K562 (cell line): Measurements from ENCODE around the gene KLRC4. TPM values are rescaled to one million over a fixed set of nuclear protein-coding genes. Genes with fewer than 3 reads are reported as not detected.

ENCODE experiments used
- ATAC-seq: fragments of 200-7000 bp; cut with Tn5 transposase; 3 replicates; pipeline ENCODE4 v1.9.1; 2020; ENCODE audit warnings: moderate library complexity
- BruUV-seq: library from RNA; stranded (reverse); fragments of 400-500 nt; replicated peaks from 2 replicates; lab custom pipeline; 2021; lab: Mats Ljungman, UMichigan
- CTCF ChIA-PET: fragments of 300-600 bp; formaldehyde crosslinking; extraction: SDS; loops from one replicate; lab custom pipeline; 2021; ENCODE audit warnings: low intra/inter-chr PET ratio; lab: Yijun Ruan, JAX
- POLR2A ChIA-PET: fragments of 300-600, 350-650 bp; sonication (Branson Sonifier 250); formaldehyde crosslinking; extraction: SDS; loops from one replicate; lab custom pipeline; 2021; ENCODE audit warnings: antibody characterized with exemption, inconsistent platforms; lab: Yijun Ruan, JAX
- DNase-seq, 4 experiments: peaks; one replicate each; pipeline versions ENCODE4 v3.0.0 to v3.0.0-alpha.2; 2011 to 2018; ENCODE audit warnings: low spot score in 3 of 4, mixed read lengths in 3 of 4; ENCODE audit errors: extremely low read depth in 1 of 4
- FAIRE-seq: peaks from 2 replicates; lab custom pipeline; 2011; peaks lifted over from hg19 to GRCh38; lab: Jason Lieb, UNC
- H2AFZ ChIP-seq: 2 replicates; pipeline ENCODE4 v1.6.0; 2011; ENCODE audit warnings: low read depth, low read length, control low read depth, inconsistent platforms
- H3K27ac ChIP-seq: fragments of 200-600 bp; 3 replicates; pipeline ENCODE4 v1.8.0; 2011; ENCODE audit warnings: low read depth, mild to moderate bottlenecking, control low read depth, inconsistent platforms, low read length, moderate library complexity, mixed read lengths; ENCODE audit errors: extremely low read depth
- H3K27me3 ChIP-seq, 2 experiments: fragments of 300-600 bp in 1 of 2; 2 replicates in 1 of 2; 3 replicates in 1 of 2; pipeline versions ENCODE4 v1.6.0 to v1.8.0; 2011; ENCODE audit warnings: inconsistent platforms in 2 of 2, low read length in 2 of 2, mild to moderate bottlenecking in 1 of 2, mixed read lengths in 1 of 2, moderate library complexity in 1 of 2; ENCODE audit not compliant: control insufficient read depth in 2 of 2, insufficient read depth in 2 of 2
- H3K36me3 ChIP-seq: fragments of 300-600 bp; 3 replicates; pipeline ENCODE4 v1.8.0; 2011; ENCODE audit warnings: mild to moderate bottlenecking, low read length, inconsistent platforms; ENCODE audit not compliant: control insufficient read depth, insufficient read depth
- H3K4me1 ChIP-seq, 2 experiments: fragments of 200-600 bp in 1 of 2; replicated peaks in 1 of 2; 2 replicates in 1 of 2; 3 replicates in 1 of 2; pipeline versions ENCODE4 v1.5.1 to v1.8.0; 2011; ENCODE audit warnings: inconsistent platforms in 2 of 2, low read length in 2 of 2, mild to moderate bottlenecking in 1 of 2, mixed read lengths in 1 of 2, moderate library complexity in 1 of 2; ENCODE audit not compliant: control insufficient read depth in 2 of 2, insufficient read depth in 2 of 2
- H3K4me2 ChIP-seq: 2 replicates; pipeline ENCODE4 v1.6.1; 2011; ENCODE audit warnings: low read length, control low read depth, inconsistent platforms, mixed read lengths; ENCODE audit not compliant: insufficient read depth
- H3K4me3 ChIP-seq: fragments of 200-600 bp; sonication (generic), shearing (Covaris generic); 2 replicates; pipeline ENCODE4 v1.5.1; 2016; ENCODE audit warnings: control low read depth, inconsistent platforms
- H3K79me2 ChIP-seq: fragments of 200-600 bp; 3 replicates; pipeline ENCODE4 v1.8.0; 2011; ENCODE audit warnings: low read length, inconsistent platforms; ENCODE audit not compliant: control insufficient read depth, insufficient read depth
- H3K9ac ChIP-seq, 2 experiments: 2 replicates each; pipeline versions ENCODE4 v1.6.0 to v1.6.1; 2011; ENCODE audit warnings: low read depth in 2 of 2, low read length in 2 of 2, control low read depth in 1 of 2, inconsistent platforms in 1 of 2, mild to moderate bottlenecking in 1 of 2, mixed read lengths in 1 of 2; ENCODE audit not compliant: insufficient read depth in 1 of 2
- H3K9me1 ChIP-seq: one replicate; pipeline ENCODE4 v1.6.0; 2011; ENCODE audit warnings: inconsistent platforms, mild to moderate bottlenecking, low read length, moderate library complexity; ENCODE audit not compliant: control insufficient read depth, insufficient read depth
- H3K9me3 ChIP-seq: replicated peaks from 2 replicates; pipeline ENCODE4 v1.5.1; 2011; ENCODE audit warnings: low read depth, low read length, inconsistent platforms; ENCODE audit not compliant: control insufficient read depth, insufficient read depth
- H4K20me1 ChIP-seq: replicated peaks from 2 replicates; pipeline ENCODE4 v1.6.1; 2011; ENCODE audit warnings: low read length, inconsistent platforms, mixed read lengths; ENCODE audit not compliant: control insufficient read depth, insufficient read depth
- ADNP ChIP-seq: fragments of 200-800 bp; sonication (Bioruptor generic); IDR thresholded peaks from 2 replicates; pipeline ENCODE4 v1.6.1; 2016; ENCODE audit warnings: missing genetic modification characterization, missing compliant biosample characterization
- FOXK2 ChIP-seq, 2 experiments: fragments of 450-650 bp; IDR thresholded peaks in 1 of 2; conservative IDR thresholded peaks in 1 of 2; 2 replicates each; pipeline ENCODE4 v1.6.1; 2016; ENCODE audit warnings: low read depth in 2 of 2, mild to moderate bottlenecking in 1 of 2
- GATAD2B ChIP-seq: fragments of 450-650 bp; IDR thresholded peaks from 2 replicates; pipeline ENCODE4 v1.6.1; 2017; ENCODE audit warnings: mild to moderate bottlenecking, borderline replicate concordance
- GTF2E2 ChIP-seq: fragments of 200-800 bp; sonication (Bioruptor generic); IDR thresholded peaks from 2 replicates; pipeline ENCODE4 v1.6.1; 2016; ENCODE audit warnings: missing genetic modification characterization, missing compliant biosample characterization
- HDAC2 ChIP-seq: fragments of 450-650 bp; IDR thresholded peaks from 2 replicates; pipeline ENCODE4 v1.6.1; 2016; ENCODE audit warnings: mild to moderate bottlenecking
- KAT8 ChIP-seq: fragments of 450-650 bp; IDR thresholded peaks from 2 replicates; pipeline ENCODE4 v1.6.1; 2016; ENCODE audit warnings: low read depth, mild to moderate bottlenecking
- RBM25 ChIP-seq: fragments of 200-400 bp; formaldehyde crosslinking; IDR thresholded peaks from 2 replicates; pipeline ENCODE4 v1.6.1; 2018; ENCODE audit warnings: low read length, low read depth, moderate library complexity; ENCODE audit not compliant: severe bottlenecking
- RHOXF2B ChIP-seq: fragments of 250-450 bp; sonication (Bioruptor Pico); conservative IDR thresholded peaks from 2 replicates; pipeline ENCODE4 v1.5.1; 2021
- YY1 ChIP-seq, 3 experiments: IDR thresholded peaks; 2 replicates each; pipeline ENCODE4 v1.6.1; 2011; ENCODE audit warnings: low read length in 2 of 3, mild to moderate bottlenecking in 2 of 3, moderate library complexity in 2 of 3, borderline replicate concordance in 1 of 3, control low read depth in 1 of 3, low read depth in 1 of 3; ENCODE audit not compliant: insufficient read depth in 3 of 3, insufficient replicate concordance in 2 of 3, control insufficient read depth in 1 of 3, insufficient read length in 1 of 3; ENCODE audit errors: extremely low read depth in 1 of 3
- in situ Hi-C: fragments of 300-500 bp; cut with MboI; formaldehyde crosslinking; loops from 4 replicates; pipeline ENCODE4 v1.15.0; 2018; ENCODE audit warnings: inconsistent platforms, mixed read lengths
- intact Hi-C: fragments of 100-400 bp; cut with micrococcal nuclease; formaldehyde crosslinking; loops from 2 replicates; pipeline ENCODE4 v1.14.2; 2022
- polyA plus RNA-seq, 8 experiments: library from polyadenylated mRNA; depleted of rRNA in 4 of 8; stranded (reverse) in 5 of 8; unstranded in 3 of 8; fragments of >200 nt; fragmentation: Nextera tagmentation in 2 of 8; fragmentation: Illumina TruSeq in 1 of 8; extraction: Ambion mirVana in 2 of 8; extraction: Trizol in 1 of 8; gene quantifications; 2 replicates each; pipeline versions ENCODE4 v1.2.1 to v1.2.3, GENCODE V29; 2011 to 2014; ENCODE audit warnings: inconsistent platforms in 1 of 8, missing spikeins in 1 of 8
- total RNA-seq, 7 experiments: library from RNA; depleted of rRNA in 6 of 7; stranded (reverse); fragments of >200 nt in 6 of 7; fragmentation: Illumina TruSeq in 2 of 7; extraction: Trizol in 2 of 7; gene quantifications; 2 replicates each; pipeline versions ENCODE4 v1.2.1 to v1.2.3, GENCODE V29; 2011 to 2021; ENCODE audit warnings: low replicate concordance in 1 of 7

The KLRC4 gene
- total and polyA plus RNA-seq, 9 of the 15 experiments (the other 6 are each of a cell fraction or from before 2014, with no cell fraction given) = 0.17 TPM; not detected in 8

DNA sequence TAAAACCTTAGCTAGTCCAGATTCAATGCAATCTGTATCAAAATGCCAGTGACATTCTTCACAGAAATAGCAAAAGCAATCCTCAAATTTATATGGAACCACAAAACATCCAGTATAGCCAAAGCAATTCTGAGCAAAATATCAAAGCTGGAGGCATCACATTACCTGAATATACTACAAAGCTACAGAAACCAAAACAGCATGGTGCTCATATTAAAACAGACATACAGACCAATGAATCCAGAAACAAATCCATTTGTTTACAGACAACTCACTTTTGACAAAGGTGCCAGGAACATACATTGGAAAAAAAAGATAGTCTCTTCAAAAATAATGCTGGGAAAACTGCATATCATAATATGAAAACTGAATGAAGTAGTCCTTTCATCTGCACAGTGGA lies 4.8 kb downstream of the KLRC4 start:
- BruUV-seq = no TSS peak
- Histone ChIP-seq H3K9me1 (no peaks in the 10 kb centered on the region), H3K4me3 (no peak overlapping the region), H2AFZ (no peak overlapping the region), H3K36me3 (no peaks in the 10 kb centered on the region), H3K4me2 (no peak overlapping the region), H4K20me1 (no peaks in the 10 kb centered on the region), H3K9ac (no peak overlapping the region), H3K9me3 (no peaks in the 10 kb centered on the region), H3K27me3 (no peaks in the 10 kb centered on the region), H3K79me2 (no peaks in the 10 kb centered on the region), H3K27ac (no peak overlapping the region), H3K4me1 (no peaks in the 10 kb centered on the region)
- in situ Hi-C loops = loop anchor here (5.0 kb wide), 1 partner anchor 53 kb away; no protein-coding TSS in a partner anchor
- intact Hi-C loops = no loop called here
- ChIA-PET CTCF (no interaction called here), POLR2A (no interaction called here)
- DNase-seq (no peak), FAIRE-seq (no peak), ATAC-seq (no peak)
- TF ChIP-seq KAT8 (no peak), ADNP (tag) (no peak), GATAD2B (no peak), RBM25 (peak; percentile 54), GTF2E2 (tag) (no peak), HDAC2 (no peak), YY1 (IDR thresholded peaks at IDR 0.05; ENCODE audit: borderline replicate concordance in 1 of 3, control insufficient read depth in 1 of 3, extremely low read depth in 1 of 3, insufficient read depth in 3 of 3, insufficient read length in 1 of 3, insufficient replicate concordance in 2 of 3, low read depth in 1 of 3, low read length in 2 of 3) (no peak), FOXK2 (conservative IDR thresholded peaks at IDR 0.05 in 1 of 2, IDR thresholded peaks at IDR 0.05 in 1 of 2; ENCODE audit: low read depth in 2 of 2) (no peak), RHOXF2B (no peak)
